Keratinocyte (primary cell): ENCODE results near the gene SLC43A3. TPM values are rescaled to one million over a fixed set of nuclear protein-coding genes. Genes with fewer than 3 reads are reported as not detected.

Experiments
- DNase-seq: peaks from one replicate; pipeline ENCODE4 v3.0.0-alpha.2; 2011; ENCODE audit warnings: low read depth, missing footprints, low spot score
- FAIRE-seq: peaks from 2 replicates; lab custom pipeline; 2011; peaks lifted over from hg19 to GRCh38; lab: Jason Lieb, UNC
- H2AFZ ChIP-seq: 2 replicates; pipeline ENCODE4 v1.6.0; 2012; ENCODE audit warnings: low read length, control low read depth, inconsistent platforms; ENCODE audit not compliant: control insufficient read depth
- H3K27ac ChIP-seq: 2 replicates; pipeline ENCODE4 v1.5.1; 2011; ENCODE audit warnings: low read length; ENCODE audit not compliant: control insufficient read depth, insufficient read depth
- H3K27me3 ChIP-seq: 3 replicates; pipeline ENCODE4 v1.6.0; 2011; ENCODE audit warnings: low read length; ENCODE audit not compliant: control insufficient read depth, insufficient read depth; ENCODE audit errors: extremely low read depth
- H3K36me3 ChIP-seq, 2 experiments: 2 replicates in 1 of 2; 3 replicates in 1 of 2; pipeline ENCODE4 v1.5.1; 2011; ENCODE audit warnings: low read length in 2 of 2, mild to moderate bottlenecking in 1 of 2; ENCODE audit not compliant: control insufficient read depth in 2 of 2, insufficient read depth in 2 of 2; ENCODE audit errors: extremely low read depth in 1 of 2
- H3K4me1 ChIP-seq: 3 replicates; pipeline ENCODE4 v1.5.1; 2011; ENCODE audit warnings: low read length; ENCODE audit not compliant: control insufficient read depth, insufficient read depth; ENCODE audit errors: extremely low read depth
- H3K4me2 ChIP-seq: 3 replicates; pipeline ENCODE4 v1.6.0; 2011; ENCODE audit warnings: low read depth, low read length; ENCODE audit not compliant: control insufficient read depth, insufficient read depth; ENCODE audit errors: extremely low read depth
- H3K4me3 ChIP-seq, 3 experiments: fragments of 200-600 bp in 1 of 3; sonication (generic) in 1 of 3; 2 replicates in 2 of 3; 3 replicates in 1 of 3; pipeline ENCODE4 v1.5.1; 2011 to 2016; ENCODE audit warnings: low read length in 3 of 3, mild to moderate bottlenecking in 3 of 3, control low read depth in 2 of 3, inconsistent platforms in 1 of 3, low read depth in 1 of 3, mixed read lengths in 1 of 3, mixed run types in 1 of 3, moderate library complexity in 1 of 3; ENCODE audit not compliant: control insufficient read depth in 2 of 3, insufficient read depth in 2 of 3; ENCODE audit errors: extremely low read depth in 1 of 3
- H3K79me2 ChIP-seq: 2 replicates; pipeline ENCODE4 v1.6.0; 2012; ENCODE audit warnings: low read length; ENCODE audit not compliant: control insufficient read depth, insufficient read depth
- H3K9ac ChIP-seq: 3 replicates; pipeline ENCODE4 v1.6.0; 2011; ENCODE audit warnings: low read length; ENCODE audit not compliant: control insufficient read depth, insufficient read depth; ENCODE audit errors: extremely low read depth
- H3K9me1 ChIP-seq: 3 replicates; pipeline ENCODE4 v1.6.0; 2011; ENCODE audit warnings: low read length; ENCODE audit not compliant: control insufficient read depth, insufficient read depth; ENCODE audit errors: extremely low read depth
- H3K9me3 ChIP-seq: 2 replicates; pipeline ENCODE4 v1.5.1; 2012; ENCODE audit warnings: low read depth, low read length; ENCODE audit not compliant: control insufficient read depth
- H4K20me1 ChIP-seq: 3 replicates; pipeline ENCODE4 v1.6.0; 2011; ENCODE audit warnings: low read length; ENCODE audit not compliant: control insufficient read depth, insufficient read depth; ENCODE audit errors: extremely low read depth
- EZH2 ChIP-seq: IDR thresholded peaks from one replicate; pipeline ENCODE4 v1.6.1; 2012; ENCODE audit warnings: inconsistent platforms, mild to moderate bottlenecking, low read length, moderate library complexity
- dilution Hi-C: fragments of 300-500 bp; cut with MboI; formaldehyde crosslinking; loops from one replicate; pipeline ENCODE4 v1.7.0; 2020; ENCODE audit warnings: low sequenced_read_pairs; ENCODE audit not compliant: extremely low pct_ligation_motif_present
- polyA plus RNA-seq, 5 experiments: library from polyadenylated mRNA; depleted of rRNA in 3 of 5; stranded (reverse) in 3 of 5; stranded (forward) in 1 of 5; unstranded in 1 of 5; fragments of >200 nt; gene quantifications; 1 replicate in 1 of 5; 2 replicates in 3 of 5; 3 replicates in 1 of 5; pipeline versions ENCODE4 v1.2.1 to v1.2.3, GENCODE V29; 2011 to 2012; ENCODE audit warnings: missing spikeins in 2 of 5, low read depth in 1 of 5, low replicate concordance in 1 of 5
- TF ChIP-seq, protein P1 (sequence below), 3 experiments: IDR thresholded peaks in 1 of 3; conservative IDR thresholded peaks in 1 of 3; optimal IDR thresholded peaks in 1 of 3; 2 replicates in 2 of 3; 3 replicates in 1 of 3; pipeline versions ENCODE3 to v1.5.1; 2011; ENCODE audit warnings: low read length in 3 of 3, mild to moderate bottlenecking in 3 of 3, moderate library complexity in 2 of 3, control low read depth in 1 of 3, inconsistent platforms in 1 of 3; ENCODE audit not compliant: insufficient read depth in 2 of 3; ENCODE audit errors: extremely low read depth in 1 of 3

Gene SLC43A3
- polyA plus RNA-seq, 1 donor (not counting 4 experiments of a cell fraction or from before 2014, with no cell fraction given), result 48.1 TPM

DNA sequence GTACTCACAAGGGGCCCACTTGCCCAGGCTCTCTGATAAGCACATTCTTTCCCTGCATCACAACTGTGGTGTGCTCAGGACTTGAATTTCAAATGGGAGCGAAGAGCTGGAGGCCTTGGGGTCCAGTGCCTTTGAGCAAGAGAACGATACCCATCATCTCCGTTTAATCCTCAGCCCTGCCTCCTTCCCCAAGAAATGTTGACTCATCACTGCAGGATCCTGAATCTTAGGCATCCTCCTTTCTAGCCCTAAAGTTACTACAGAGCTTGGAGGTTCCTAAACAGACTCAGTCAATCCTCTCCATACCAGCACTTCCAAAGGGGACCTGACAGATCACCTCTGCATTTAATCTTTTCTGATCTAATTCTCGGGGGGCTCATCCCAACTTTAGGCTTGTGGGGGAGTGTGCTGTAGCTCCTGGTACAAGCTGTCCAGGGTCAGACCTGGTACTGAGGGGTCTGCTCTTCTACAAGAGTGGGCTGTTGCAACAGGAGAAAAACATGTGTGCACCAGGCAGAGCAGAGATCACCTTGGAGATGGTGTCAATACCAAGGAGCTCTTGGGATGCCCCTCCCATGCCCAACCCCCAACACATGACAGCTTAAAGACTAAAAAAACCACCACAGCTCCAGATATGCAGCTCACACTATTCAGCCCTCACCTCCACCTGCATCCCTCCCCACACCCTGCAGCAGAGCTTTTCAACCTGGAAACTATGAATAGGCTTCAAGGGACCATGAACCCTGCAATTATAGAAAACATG lies 32.5 kb downstream of the SLC43A3 start:
- dilution Hi-C loops, result no loop called here

DNA sequence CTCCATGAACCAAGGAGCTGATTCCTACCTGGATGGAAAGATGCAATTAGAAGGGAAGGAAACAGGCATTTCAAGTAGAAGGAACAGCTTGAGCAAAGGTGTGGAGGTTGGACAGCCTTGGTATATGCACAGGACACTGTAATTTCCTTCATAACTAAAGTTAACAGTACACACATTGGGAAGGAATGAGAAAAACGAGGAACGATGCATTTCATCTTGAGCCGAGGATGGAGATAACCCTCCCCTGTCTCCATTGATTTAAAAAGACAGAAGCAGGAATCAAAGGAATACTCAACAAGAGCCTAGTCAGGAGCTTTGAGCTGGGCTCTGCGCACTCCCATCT lies 34.2 kb downstream of the SLC43A3 start:
- dilution Hi-C loops, result no loop called here
- no peaks in the 10 kb centered on the region for H3K27me3 ChIP-seq
- peak; percentile 71 for FAIRE-seq

More for the DNA sequence above, 32.5 kb downstream of the SLC43A3 start:
- Histone ChIP-seq H3K9me1 (no peaks in the 10 kb centered on the region), H3K27ac (no peak overlapping the region), H2AFZ (no peak overlapping the region), H3K79me2 (no peaks in the 10 kb centered on the region), H3K4me2 (no peak overlapping the region), H3K36me3 (no peaks in the 10 kb centered on the region), H3K9me3 (no peaks in the 10 kb centered on the region), H3K4me1 (peaks cover 17% of the 10 kb centered on the region), H3K4me3 (no peak overlapping the region), H4K20me1 (no peaks in the 10 kb centered on the region), H3K9ac (no peak overlapping the region), H3K27me3 (no peaks in the 10 kb centered on the region)
- no peak for DNase-seq
- no peak for TF ChIP-seq EZH2
- TF ChIP-seq, protein P1, sequence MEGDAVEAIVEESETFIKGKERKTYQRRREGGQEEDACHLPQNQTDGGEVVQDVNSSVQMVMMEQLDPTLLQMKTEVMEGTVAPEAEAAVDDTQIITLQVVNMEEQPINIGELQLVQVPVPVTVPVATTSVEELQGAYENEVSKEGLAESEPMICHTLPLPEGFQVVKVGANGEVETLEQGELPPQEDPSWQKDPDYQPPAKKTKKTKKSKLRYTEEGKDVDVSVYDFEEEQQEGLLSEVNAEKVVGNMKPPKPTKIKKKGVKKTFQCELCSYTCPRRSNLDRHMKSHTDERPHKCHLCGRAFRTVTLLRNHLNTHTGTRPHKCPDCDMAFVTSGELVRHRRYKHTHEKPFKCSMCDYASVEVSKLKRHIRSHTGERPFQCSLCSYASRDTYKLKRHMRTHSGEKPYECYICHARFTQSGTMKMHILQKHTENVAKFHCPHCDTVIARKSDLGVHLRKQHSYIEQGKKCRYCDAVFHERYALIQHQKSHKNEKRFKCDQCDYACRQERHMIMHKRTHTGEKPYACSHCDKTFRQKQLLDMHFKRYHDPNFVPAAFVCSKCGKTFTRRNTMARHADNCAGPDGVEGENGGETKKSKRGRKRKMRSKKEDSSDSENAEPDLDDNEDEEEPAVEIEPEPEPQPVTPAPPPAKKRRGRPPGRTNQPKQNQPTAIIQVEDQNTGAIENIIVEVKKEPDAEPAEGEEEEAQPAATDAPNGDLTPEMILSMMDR (optimal IDR thresholded peaks at IDR 0.05 in 1 of 3, IDR thresholded peaks at IDR 0.05 in 1 of 3, conservative IDR thresholded peaks at IDR 0.05 in 1 of 3; ENCODE audit: extremely low read depth in 1 of 3, insufficient read depth in 2 of 3, low read length in 3 of 3), result no peak
- FAIRE-seq, result no peak

More for the DNA sequence above, 34.2 kb downstream of the SLC43A3 start:
- H3K36me3 ChIP-seq, result no peaks in the 10 kb centered on the region
- no peak overlapping the region for H3K27ac ChIP-seq
- TF ChIP-seq, protein P1 (optimal IDR thresholded peaks at IDR 0.05 in 1 of 3, IDR thresholded peaks at IDR 0.05 in 1 of 3, conservative IDR thresholded peaks at IDR 0.05 in 1 of 3; ENCODE audit: extremely low read depth in 1 of 3, insufficient read depth in 2 of 3, low read length in 3 of 3), result no peak
- no peak for TF ChIP-seq EZH2
- H3K9me1 ChIP-seq, result no peaks in the 10 kb centered on the region
- H3K4me1 ChIP-seq, result peaks cover 8% of the 10 kb centered on the region
- no peak overlapping the region for H3K4me2 ChIP-seq
- no peak for DNase-seq
- no peaks in the 10 kb centered on the region for H3K9me3 ChIP-seq
- no peak overlapping the region for H3K9ac ChIP-seq
- H3K79me2 ChIP-seq, result no peaks in the 10 kb centered on the region
- no peak overlapping the region for H2AFZ ChIP-seq
- no peak overlapping the region for H3K4me3 ChIP-seq
- no peaks in the 10 kb centered on the region for H4K20me1 ChIP-seq
